WTC11 (cell line): Measurements from ENCODE around the gene PTTG1IP2. TPM values are rescaled to one million over a fixed set of nuclear protein-coding genes. Genes with fewer than 3 reads are reported as not detected.

Experiments
- ATAC-seq: fragments of 200-7000 bp; cut with Tn5 transposase; 2 replicates; pipeline ENCODE4 v1.10.0; 2021; ENCODE audit warnings: mild to moderate bottlenecking, moderate library complexity
- CTCF ChIA-PET: fragments of 300-600 bp; sonication (Branson Sonifier 250); formaldehyde crosslinking; loops from one replicate; lab custom pipeline; 2021; ENCODE audit warnings: antibody characterized with exemption; lab: Charles Lee
- POLR2A ChIA-PET: fragments of 350-600 bp; sonication (Branson Sonifier 250); formaldehyde crosslinking; loops from one replicate; lab custom pipeline; 2021; ENCODE audit warnings: antibody characterized with exemption; lab: Charles Lee
- DNase-seq: peaks from one replicate; pipeline ENCODE4 v3.0.0; 2021; ENCODE audit warnings: low spot score
- H3K27ac Mint-ChIP-seq: 2 replicates; pipeline ENCODE4 v1.8.0; 2021; ENCODE audit warnings: mixed read lengths
- H3K27me3 Mint-ChIP-seq: 2 replicates; pipeline ENCODE4 v1.8.0; 2021; ENCODE audit warnings: low read depth, mild to moderate bottlenecking, moderate library complexity, mixed read lengths
- H3K36me3 Mint-ChIP-seq: 2 replicates; pipeline ENCODE4 v1.8.0; 2021; ENCODE audit warnings: mixed read lengths
- H3K4me1 Mint-ChIP-seq: 2 replicates; pipeline ENCODE4 v1.8.0; 2022; ENCODE audit warnings: mixed read lengths
- H3K4me3 Mint-ChIP-seq: 2 replicates; pipeline ENCODE4 v1.8.0; 2021; ENCODE audit warnings: mild to moderate bottlenecking, moderate library complexity, mixed read lengths
- H3K9me3 Mint-ChIP-seq: 2 replicates; pipeline ENCODE4 v1.8.0; 2021; ENCODE audit warnings: mixed read lengths
- ARID4B ChIP-seq: sonication (generic); formaldehyde crosslinking; IDR thresholded peaks from 2 replicates; pipeline ENCODE4 v1.8.0; 2023; ENCODE audit warnings: missing genetic modification reagents, mild to moderate bottlenecking, borderline replicate concordance
- CREM ChIP-seq: sonication (generic); formaldehyde crosslinking; IDR thresholded peaks from 2 replicates; pipeline ENCODE4 v1.8.1; 2022; ENCODE audit warnings: mild to moderate bottlenecking, missing genetic modification reagents, moderate library complexity
- E2F5 ChIP-seq: sonication (generic); formaldehyde crosslinking; IDR thresholded peaks from 2 replicates; pipeline ENCODE4 v1.8.1; 2022; ENCODE audit warnings: mild to moderate bottlenecking, moderate library complexity, missing genetic modification reagents
- ESRRA ChIP-seq: sonication (generic); formaldehyde crosslinking; IDR thresholded peaks from 2 replicates; pipeline ENCODE4 v1.8.1; 2022; ENCODE audit warnings: mild to moderate bottlenecking, missing genetic modification reagents, borderline replicate concordance
- ETV6 ChIP-seq: sonication (generic); formaldehyde crosslinking; IDR thresholded peaks from 2 replicates; pipeline ENCODE4 v1.8.1; 2022; ENCODE audit warnings: mild to moderate bottlenecking, missing genetic modification reagents
- FOXP4 ChIP-seq: sonication (generic); formaldehyde crosslinking; IDR thresholded peaks from 2 replicates; pipeline ENCODE4 v1.8.0; 2022; ENCODE audit warnings: mild to moderate bottlenecking, missing genetic modification reagents
- GABPB1 ChIP-seq: sonication (generic); formaldehyde crosslinking; IDR thresholded peaks from 2 replicates; pipeline ENCODE4 v1.8.1; 2023; ENCODE audit warnings: mild to moderate bottlenecking, missing genetic modification reagents
- HMGA2 ChIP-seq: fragments of 250-450 bp; sonication (Bioruptor Pico); IDR thresholded peaks from 2 replicates; pipeline ENCODE4 v1.4.0; 2021; ENCODE audit warnings: mild to moderate bottlenecking, moderate library complexity
- JAZF1 ChIP-seq: fragments of 250-450 bp; sonication (Bioruptor Pico); IDR thresholded peaks from 2 replicates; pipeline ENCODE4 v1.9.0; 2021; ENCODE audit warnings: moderate library complexity, mild to moderate bottlenecking, inconsistent platforms
- MLX ChIP-seq: sonication (generic); formaldehyde crosslinking; IDR thresholded peaks from 2 replicates; pipeline ENCODE4 v1.8.1; 2023; ENCODE audit warnings: mild to moderate bottlenecking, missing genetic modification reagents, moderate library complexity
- MXD4 ChIP-seq: fragments of 250-450 bp; sonication (Bioruptor Pico); IDR thresholded peaks from 2 replicates; pipeline ENCODE4 v1.8.0; 2021; ENCODE audit warnings: mild to moderate bottlenecking, moderate library complexity, borderline replicate concordance
- MYBL2 ChIP-seq: sonication (generic); formaldehyde crosslinking; IDR thresholded peaks from 2 replicates; pipeline ENCODE4 v1.8.1; 2023; ENCODE audit warnings: mild to moderate bottlenecking, moderate library complexity, missing genetic modification reagents
- PREB ChIP-seq: sonication (generic); formaldehyde crosslinking; IDR thresholded peaks from 2 replicates; pipeline ENCODE4 v1.8.1; 2022; ENCODE audit warnings: mild to moderate bottlenecking, missing genetic modification reagents, moderate library complexity, borderline replicate concordance
- SP1 ChIP-seq: sonication (generic); formaldehyde crosslinking; conservative IDR thresholded peaks from 2 replicates; pipeline ENCODE4 v1.8.1; 2022; ENCODE audit warnings: missing genetic modification reagents
- STAT6 ChIP-seq: sonication (generic); formaldehyde crosslinking; conservative IDR thresholded peaks from 2 replicates; pipeline ENCODE4 v1.8.1; 2023; ENCODE audit warnings: mild to moderate bottlenecking, low read depth, missing genetic modification reagents, moderate library complexity
- TCF7 ChIP-seq: sonication (generic); formaldehyde crosslinking; IDR thresholded peaks from 2 replicates; pipeline ENCODE4 v1.8.0; 2022; ENCODE audit warnings: mild to moderate bottlenecking, low read depth, missing genetic modification reagents, moderate library complexity
- TP53 ChIP-seq: sonication (generic); formaldehyde crosslinking; IDR thresholded peaks from 2 replicates; pipeline ENCODE4 v1.8.1; 2023; ENCODE audit warnings: mild to moderate bottlenecking, missing genetic modification reagents
- ZMAT4 ChIP-seq: fragments of 250-450 bp; sonication (Bioruptor Pico); IDR thresholded peaks from 2 replicates; pipeline ENCODE4 v1.9.0; 2021; ENCODE audit warnings: mild to moderate bottlenecking
- ZNF121 ChIP-seq: sonication (generic); formaldehyde crosslinking; IDR thresholded peaks from 2 replicates; pipeline ENCODE4 v1.8.0; 2023; ENCODE audit warnings: missing genetic modification reagents
- ZSCAN18 ChIP-seq: fragments of 250-450 bp; sonication (Bioruptor Pico); IDR thresholded peaks from 2 replicates; pipeline ENCODE4 v2.1.2; 2022; ENCODE audit warnings: mild to moderate bottlenecking, moderate library complexity
- total RNA-seq: library from RNA; stranded (reverse); gene quantifications from 3 replicates; pipeline ENCODE4 v1.2.3, GENCODE V29; 2021

Gene PTTG1IP2
- total RNA-seq, 1 experiment from 2014 or later = not detected

- DNase-seq (no peak), ATAC-seq (no peak)
- Mint-ChIP-seq H3K4me1 (peaks cover 3% of the 10 kb centered on the region; the same call in 1 of the 2 replicates), H3K4me3 (no peak overlapping the region), H3K27me3 (no peaks in the 10 kb centered on the region), H3K9me3 (peaks cover 5% of the 10 kb centered on the region)
- CTCF ChIA-PET = no interaction called here
- POLR2A ChIA-PET = no interaction called here
- no peak for TF ChIP-seq MLX
- no peak for TF ChIP-seq TCF7 (CRISPR knock-in tag)
- TF ChIP-seq TP53 = no peak
- TF ChIP-seq JAZF1 (CRISPR knock-in tag) = no peak
- TF ChIP-seq ZNF121 = no peak
- TF ChIP-seq CREM = no peak
- TF ChIP-seq FOXP4 (CRISPR knock-in tag) = no peak
- TF ChIP-seq ZMAT4 (CRISPR knock-in tag) = no peak
- no peak for TF ChIP-seq ARID4B (CRISPR knock-in tag)
- TF ChIP-seq MYBL2 (CRISPR knock-in tag) = no peak
- no peak for TF ChIP-seq ETV6 (CRISPR knock-in tag)
- TF ChIP-seq ZSCAN18 (CRISPR knock-in tag) = no peak
- no peak for TF ChIP-seq STAT6 (CRISPR knock-in tag)
- TF ChIP-seq E2F5 = no peak
- TF ChIP-seq MXD4 (CRISPR knock-in tag) = no peak
- no peak for TF ChIP-seq HMGA2 (CRISPR knock-in tag)
- no peak for TF ChIP-seq SP1
- no peak for TF ChIP-seq GABPB1 (CRISPR knock-in tag)
- TF ChIP-seq PREB (CRISPR knock-in tag) = no peak
- TF ChIP-seq ESRRA (CRISPR knock-in tag) = no peak
- TF ChIP-seq, all 79 proteins: peak for 0
- Mint-ChIP-seq H3K36me3 (no peaks in the 10 kb centered on the region), H3K27ac (no peak overlapping the region)
These were observed 4.4 kb downstream of the PTTG1IP2 start for GRCh38 chr7:90473814-90474213.
